A549 (cell line): Measurements from ENCODE around the gene EEFSEC.

ENCODE experiments used
- BHLHE40 ChIP-seq: IDR thresholded peaks from 2 replicates; pipeline ENCODE4 v1.6.1; 2012; ENCODE audit warnings: low read depth, low read length, inconsistent platforms
- EP300 ChIP-seq, 2 experiments: fragments of >200 bp; sonication (Bioruptor Twin); formaldehyde crosslinking; IDR thresholded peaks; 2 replicates in 1 of 2; 3 replicates in 1 of 2; pipeline ENCODE4 v1.6.1; 2016 to 2017
- FOSL2 ChIP-seq, 2 experiments: fragments of 450-650 bp in 1 of 2; fragments of >200 bp in 1 of 2; sonication (Bioruptor Twin) in 1 of 2; formaldehyde crosslinking; IDR thresholded peaks; 2 replicates each; pipeline versions ENCODE4 v1.5.0 to v1.6.1; 2016 to 2020; ENCODE audit warnings: mild to moderate bottlenecking in 1 of 2, moderate library complexity in 1 of 2
- JUN ChIP-seq, 2 experiments: fragments of >200 bp; sonication (Bioruptor Twin); formaldehyde crosslinking; IDR thresholded peaks; 2 replicates in 1 of 2; 3 replicates in 1 of 2; pipeline ENCODE4 v1.6.1; 2016 to 2017
- KDM1A ChIP-seq: fragments of 200-600 bp; sonication (generic); IDR thresholded peaks from 2 replicates; pipeline ENCODE4 v1.6.1; 2016; ENCODE audit warnings: low read depth, mild to moderate bottlenecking
- MAFK ChIP-seq: fragments of 450-650 bp; IDR thresholded peaks from 2 replicates; pipeline ENCODE4 v1.6.1; 2014; ENCODE audit not compliant: partially characterized antibody
- NPAS2 ChIP-seq: fragments of 250-450 bp; sonication (Bioruptor Pico); IDR thresholded peaks from 2 replicates; pipeline ENCODE4 v1.8.0; 2022; ENCODE audit warnings: mild to moderate bottlenecking, moderate library complexity, borderline replicate concordance
- POLR2A ChIP-seq: IDR thresholded peaks from 2 replicates; pipeline ENCODE4 v1.6.1; 2012; ENCODE audit warnings: mild to moderate bottlenecking, low read length
- RNF2 ChIP-seq: fragments of 200-600 bp; sonication (generic); IDR thresholded peaks from 2 replicates; pipeline ENCODE4 v1.6.1; 2016; ENCODE audit warnings: low read depth, mild to moderate bottlenecking, antibody characterized with exemption, moderate library complexity, borderline replicate concordance
- ZSCAN20 ChIP-seq: fragments of 250-450 bp; sonication (Bioruptor Pico); IDR thresholded peaks from 2 replicates; pipeline ENCODE4 v1.8.0; 2022; ENCODE audit warnings: mild to moderate bottlenecking, moderate library complexity
- TF ChIP-seq, protein P1 (sequence below): fragments of >200 bp; sonication (Bioruptor Twin); formaldehyde crosslinking; IDR thresholded peaks from 3 replicates; pipeline ENCODE4 v1.5.1; 2016
- TF ChIP-seq, protein P2 (sequence below): fragments of 450-650 bp; IDR thresholded peaks from 2 replicates; pipeline ENCODE4 v1.6.1; 2014; ENCODE audit warnings: antibody characterized with exemption
- TF ChIP-seq, protein P3 (sequence below): fragments of 200-600 bp; sonication (generic); IDR thresholded peaks from 2 replicates; pipeline ENCODE4 v1.6.1; 2016; ENCODE audit warnings: antibody characterized with exemption, mild to moderate bottlenecking, moderate library complexity
- TF ChIP-seq, protein P4 (sequence below): IDR thresholded peaks from 2 replicates; pipeline ENCODE4 v1.6.1; 2012

DNA sequence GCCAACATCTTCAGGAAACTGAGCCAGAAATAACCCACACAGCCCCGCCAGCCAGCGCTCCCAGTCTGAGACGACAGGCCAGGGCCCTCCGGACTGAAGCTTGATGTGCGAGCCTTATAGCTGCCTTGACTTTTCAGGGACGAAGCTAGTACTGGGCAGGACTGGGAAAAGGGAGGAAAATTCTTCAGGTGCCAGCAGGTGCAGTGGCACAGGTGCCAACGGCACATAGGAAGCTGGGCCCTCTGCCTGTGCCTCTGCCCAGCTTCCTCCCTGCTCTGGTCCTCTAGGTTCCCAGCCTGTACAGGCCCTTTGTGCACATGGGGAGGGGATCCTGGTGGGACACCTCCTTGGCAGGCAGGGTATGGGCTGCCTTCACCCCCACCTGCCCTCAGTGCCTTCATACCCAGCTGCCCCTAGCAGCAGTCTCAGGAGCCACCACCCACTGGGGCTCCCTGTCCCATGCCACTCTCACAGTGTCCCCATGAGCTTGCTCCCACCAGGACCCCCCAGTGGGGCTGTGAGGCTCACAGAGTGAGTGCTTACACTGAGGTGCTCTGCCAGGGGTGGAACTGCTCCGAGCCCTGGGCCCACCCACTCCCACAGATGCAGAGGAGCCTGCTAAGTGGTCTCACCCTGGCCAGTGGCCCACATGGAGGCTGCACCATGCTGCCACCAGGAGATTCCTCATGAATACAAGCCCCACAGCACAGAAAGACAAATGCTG is 252.4 kb downstream of the EEFSEC start:
- TF ChIP-seq, protein P1, sequence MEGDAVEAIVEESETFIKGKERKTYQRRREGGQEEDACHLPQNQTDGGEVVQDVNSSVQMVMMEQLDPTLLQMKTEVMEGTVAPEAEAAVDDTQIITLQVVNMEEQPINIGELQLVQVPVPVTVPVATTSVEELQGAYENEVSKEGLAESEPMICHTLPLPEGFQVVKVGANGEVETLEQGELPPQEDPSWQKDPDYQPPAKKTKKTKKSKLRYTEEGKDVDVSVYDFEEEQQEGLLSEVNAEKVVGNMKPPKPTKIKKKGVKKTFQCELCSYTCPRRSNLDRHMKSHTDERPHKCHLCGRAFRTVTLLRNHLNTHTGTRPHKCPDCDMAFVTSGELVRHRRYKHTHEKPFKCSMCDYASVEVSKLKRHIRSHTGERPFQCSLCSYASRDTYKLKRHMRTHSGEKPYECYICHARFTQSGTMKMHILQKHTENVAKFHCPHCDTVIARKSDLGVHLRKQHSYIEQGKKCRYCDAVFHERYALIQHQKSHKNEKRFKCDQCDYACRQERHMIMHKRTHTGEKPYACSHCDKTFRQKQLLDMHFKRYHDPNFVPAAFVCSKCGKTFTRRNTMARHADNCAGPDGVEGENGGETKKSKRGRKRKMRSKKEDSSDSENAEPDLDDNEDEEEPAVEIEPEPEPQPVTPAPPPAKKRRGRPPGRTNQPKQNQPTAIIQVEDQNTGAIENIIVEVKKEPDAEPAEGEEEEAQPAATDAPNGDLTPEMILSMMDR = no peak
- no peak for TF ChIP-seq BHLHE40
- TF ChIP-seq EP300 (IDR thresholded peaks at IDR 0.05) = no peak
- TF ChIP-seq MAFK = no peak
- TF ChIP-seq JUN (IDR thresholded peaks at IDR 0.05) = no peak
- TF ChIP-seq, protein P2, sequence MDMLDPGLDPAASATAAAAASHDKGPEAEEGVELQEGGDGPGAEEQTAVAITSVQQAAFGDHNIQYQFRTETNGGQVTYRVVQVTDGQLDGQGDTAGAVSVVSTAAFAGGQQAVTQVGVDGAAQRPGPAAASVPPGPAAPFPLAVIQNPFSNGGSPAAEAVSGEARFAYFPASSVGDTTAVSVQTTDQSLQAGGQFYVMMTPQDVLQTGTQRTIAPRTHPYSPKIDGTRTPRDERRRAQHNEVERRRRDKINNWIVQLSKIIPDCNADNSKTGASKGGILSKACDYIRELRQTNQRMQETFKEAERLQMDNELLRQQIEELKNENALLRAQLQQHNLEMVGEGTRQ = no peak
- TF ChIP-seq, protein P3, sequence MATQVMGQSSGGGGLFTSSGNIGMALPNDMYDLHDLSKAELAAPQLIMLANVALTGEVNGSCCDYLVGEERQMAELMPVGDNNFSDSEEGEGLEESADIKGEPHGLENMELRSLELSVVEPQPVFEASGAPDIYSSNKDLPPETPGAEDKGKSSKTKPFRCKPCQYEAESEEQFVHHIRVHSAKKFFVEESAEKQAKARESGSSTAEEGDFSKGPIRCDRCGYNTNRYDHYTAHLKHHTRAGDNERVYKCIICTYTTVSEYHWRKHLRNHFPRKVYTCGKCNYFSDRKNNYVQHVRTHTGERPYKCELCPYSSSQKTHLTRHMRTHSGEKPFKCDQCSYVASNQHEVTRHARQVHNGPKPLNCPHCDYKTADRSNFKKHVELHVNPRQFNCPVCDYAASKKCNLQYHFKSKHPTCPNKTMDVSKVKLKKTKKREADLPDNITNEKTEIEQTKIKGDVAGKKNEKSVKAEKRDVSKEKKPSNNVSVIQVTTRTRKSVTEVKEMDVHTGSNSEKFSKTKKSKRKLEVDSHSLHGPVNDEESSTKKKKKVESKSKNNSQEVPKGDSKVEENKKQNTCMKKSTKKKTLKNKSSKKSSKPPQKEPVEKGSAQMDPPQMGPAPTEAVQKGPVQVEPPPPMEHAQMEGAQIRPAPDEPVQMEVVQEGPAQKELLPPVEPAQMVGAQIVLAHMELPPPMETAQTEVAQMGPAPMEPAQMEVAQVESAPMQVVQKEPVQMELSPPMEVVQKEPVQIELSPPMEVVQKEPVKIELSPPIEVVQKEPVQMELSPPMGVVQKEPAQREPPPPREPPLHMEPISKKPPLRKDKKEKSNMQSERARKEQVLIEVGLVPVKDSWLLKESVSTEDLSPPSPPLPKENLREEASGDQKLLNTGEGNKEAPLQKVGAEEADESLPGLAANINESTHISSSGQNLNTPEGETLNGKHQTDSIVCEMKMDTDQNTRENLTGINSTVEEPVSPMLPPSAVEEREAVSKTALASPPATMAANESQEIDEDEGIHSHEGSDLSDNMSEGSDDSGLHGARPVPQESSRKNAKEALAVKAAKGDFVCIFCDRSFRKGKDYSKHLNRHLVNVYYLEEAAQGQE = no peak
- TF ChIP-seq POLR2A = no peak
- no peak for TF ChIP-seq KDM1A
- no peak for TF ChIP-seq NPAS2 (CRISPR knock-in tag)
- TF ChIP-seq RNF2 = no peak
- TF ChIP-seq, protein P4, sequence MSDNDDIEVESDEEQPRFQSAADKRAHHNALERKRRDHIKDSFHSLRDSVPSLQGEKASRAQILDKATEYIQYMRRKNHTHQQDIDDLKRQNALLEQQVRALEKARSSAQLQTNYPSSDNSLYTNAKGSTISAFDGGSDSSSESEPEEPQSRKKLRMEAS = no peak
- no peak for TF ChIP-seq ZSCAN20
- TF ChIP-seq FOSL2 (IDR thresholded peaks at IDR 0.05) = no peak
- TF ChIP-seq FOSL2 (CRISPR knock-in tag; IDR thresholded peaks at IDR 0.05) = no peak
